IMR-90 (cell line): ENCODE data around the gene TPST1. TPM values are rescaled to one million over a fixed set of nuclear protein-coding genes. Genes with fewer than 3 reads are reported as not detected.
A peak's percentile ranks its signal among the peaks of the same experiment; 100 is the strongest.

Source experiments
- ATAC-seq: fragments of 200-7000 bp; cut with Tn5 transposase; 2 replicates; pipeline ENCODE4 v1.9.1; 2020; ENCODE audit warnings: low read depth, mild to moderate bottlenecking, moderate library complexity
- BruUV-seq: library from RNA; stranded (reverse); fragments of 400-500 nt; replicated peaks from 2 replicates; lab custom pipeline; 2021; lab: Mats Ljungman, UMichigan
- CTCF ChIA-PET: fragments of 300-600 bp; formaldehyde crosslinking; extraction: SDS; loops from one replicate; lab custom pipeline; 2021; ENCODE audit warnings: antibody characterized with exemption; lab: Yijun Ruan, JAX
- POLR2A ChIA-PET: fragments of 300-600 bp; sonication (Branson Sonifier 250); formaldehyde crosslinking; loops from one replicate; lab custom pipeline; 2022; ENCODE audit warnings: antibody characterized with exemption; ENCODE audit not compliant: unreplicated experiment; lab: Charles Lee
- DNase-seq: peaks from one replicate; pipeline ENCODE4 v3.0.0; 2013
- H2AFZ ChIP-seq: replicated peaks from 2 replicates; pipeline ENCODE3; 2013; ENCODE audit warnings: low read length, mild to moderate bottlenecking; ENCODE audit not compliant: poor library complexity
- H2AK5ac ChIP-seq: 2 replicates; pipeline ENCODE4 v1.6.1; 2013; ENCODE audit warnings: low read depth, low read length, inconsistent platforms
- H2AK9ac ChIP-seq: replicated peaks from 2 replicates; pipeline ENCODE3; 2013; ENCODE audit warnings: mild to moderate bottlenecking, low read depth, low read length, moderate library complexity; ENCODE audit not compliant: poor library complexity
- H2BK120ac ChIP-seq: 2 replicates; pipeline ENCODE4 v1.6.1; 2013; ENCODE audit warnings: low read depth, low read length, inconsistent platforms
- H2BK15ac ChIP-seq: 3 replicates; pipeline ENCODE4 v1.6.1; 2013; ENCODE audit warnings: low read depth, low read length, inconsistent platforms
- H2BK20ac ChIP-seq: 2 replicates; pipeline ENCODE4 v1.6.1; 2013; ENCODE audit warnings: low read depth, mild to moderate bottlenecking, inconsistent platforms, low read length, moderate library complexity
- H2BK5ac ChIP-seq: 2 replicates; pipeline ENCODE4 v1.6.1; 2013; ENCODE audit warnings: mild to moderate bottlenecking, low read depth, low read length, inconsistent platforms; ENCODE audit not compliant: poor library complexity, severe bottlenecking
- H3K14ac ChIP-seq: replicated peaks from 2 replicates; pipeline ENCODE4 v1.6.1; 2013; ENCODE audit warnings: low read depth, low read length, inconsistent platforms
- H3K18ac ChIP-seq: 2 replicates; pipeline ENCODE4 v1.6.1; 2013; ENCODE audit warnings: low read depth, low read length, control low read depth
- H3K23ac ChIP-seq: 2 replicates; pipeline ENCODE4 v1.6.1; 2013; ENCODE audit warnings: low read depth, low read length, inconsistent platforms
- H3K27ac ChIP-seq: 2 replicates; pipeline ENCODE4 v1.5.1; 2013; ENCODE audit warnings: mild to moderate bottlenecking, control low read depth, low read length; ENCODE audit not compliant: insufficient read depth
- H3K27me3 ChIP-seq: 2 replicates; pipeline ENCODE4 v1.6.1; 2013; ENCODE audit warnings: low read length; ENCODE audit not compliant: control insufficient read depth, insufficient read depth
- H3K36me3 ChIP-seq: 2 replicates; pipeline ENCODE4 v1.6.1; 2013; ENCODE audit warnings: low read length, mixed read lengths; ENCODE audit not compliant: control insufficient read depth, insufficient read depth
- H3K4ac ChIP-seq: 2 replicates; pipeline ENCODE4 v1.6.1; 2013; ENCODE audit warnings: low read depth, low read length, inconsistent platforms
- H3K4me1 ChIP-seq: 2 replicates; pipeline ENCODE4 v1.6.1; 2013; ENCODE audit warnings: low read length, mixed read lengths; ENCODE audit not compliant: control insufficient read depth, insufficient read depth
- H3K4me2 ChIP-seq: 2 replicates; pipeline ENCODE4 v1.6.1; 2013; ENCODE audit warnings: low read depth, mild to moderate bottlenecking, control low read depth, low read length, moderate library complexity
- H3K4me3 ChIP-seq: 2 replicates; pipeline ENCODE4 v1.5.1; 2013; ENCODE audit warnings: low read depth, mild to moderate bottlenecking, control low read depth, low read length, moderate library complexity; ENCODE audit not compliant: insufficient read depth
- H3K56ac ChIP-seq: 2 replicates; pipeline ENCODE4 v1.6.1; 2013; ENCODE audit warnings: low read length, inconsistent platforms; ENCODE audit not compliant: insufficient read depth; ENCODE audit errors: extremely low read depth
- H3K79me1 ChIP-seq, 2 experiments: 2 replicates each; pipeline ENCODE4 v1.6.1; 2013; ENCODE audit warnings: low read length in 2 of 2, inconsistent platforms in 1 of 2, low read depth in 1 of 2
- H3K9ac ChIP-seq: 2 replicates; pipeline ENCODE4 v1.6.1; 2013; ENCODE audit warnings: low read depth, low read length, control low read depth
- H3K9me1 ChIP-seq: 2 replicates; pipeline ENCODE4 v1.6.1; 2013; ENCODE audit warnings: low read length, inconsistent platforms; ENCODE audit not compliant: insufficient read depth
- H3K9me3 ChIP-seq: 2 replicates; pipeline ENCODE4 v1.6.1; 2013; ENCODE audit warnings: low read length; ENCODE audit not compliant: control insufficient read depth, insufficient read depth
- H4K20me1 ChIP-seq: 2 replicates; pipeline ENCODE4 v1.6.1; 2013; ENCODE audit warnings: low read length, inconsistent platforms; ENCODE audit not compliant: insufficient read depth
- H4K5ac ChIP-seq: 2 replicates; pipeline ENCODE4 v1.6.1; 2013; ENCODE audit warnings: mild to moderate bottlenecking, low read depth, low read length, control low read depth
- H4K8ac ChIP-seq, 2 experiments: 2 replicates each; pipeline ENCODE4 v1.6.1; 2013; ENCODE audit warnings: low read depth in 2 of 2, low read length in 2 of 2, control low read depth in 1 of 2, inconsistent platforms in 1 of 2
- H4K91ac ChIP-seq: 2 replicates; pipeline ENCODE4 v1.6.1; 2013; ENCODE audit warnings: low read depth, low read length, inconsistent platforms; ENCODE audit not compliant: insufficient read depth
- BHLHE40 ChIP-seq: fragments of 150-350 bp; IDR thresholded peaks from 2 replicates; pipeline ENCODE4 v1.6.1; 2016; ENCODE audit warnings: mild to moderate bottlenecking, low read depth, low read length
- CEBPB ChIP-seq: IDR thresholded peaks from 2 replicates; pipeline ENCODE4 v1.6.1; 2012; ENCODE audit warnings: low read depth, low read length, improper control_type of control experiment
- CHD1 ChIP-seq: IDR thresholded peaks from 2 replicates; pipeline ENCODE4 v1.6.1; 2012; ENCODE audit warnings: low read depth, low read length, improper control_type of control experiment
- ELK1 ChIP-seq: fragments of 150-350 bp; IDR thresholded peaks from 2 replicates; pipeline ENCODE4 v1.6.1; 2016; ENCODE audit warnings: low read depth, mild to moderate bottlenecking, low read length, moderate library complexity, borderline replicate concordance
- FOS ChIP-seq: fragments of 150-350 bp; IDR thresholded peaks from 2 replicates; pipeline ENCODE4 v1.6.1; 2016; ENCODE audit warnings: low read depth, low read length
- MAFK ChIP-seq: IDR thresholded peaks from 2 replicates; pipeline ENCODE4 v1.6.1; 2012; ENCODE audit warnings: low read depth, low read length, improper control_type of control experiment
- MAZ ChIP-seq: IDR thresholded peaks from 2 replicates; pipeline ENCODE4 v1.6.1; 2012; ENCODE audit warnings: low read depth, mild to moderate bottlenecking, low read length, improper control_type of control experiment, moderate library complexity, borderline replicate concordance
- MXI1 ChIP-seq: IDR thresholded peaks from 2 replicates; pipeline ENCODE4 v1.6.1; 2012; ENCODE audit warnings: low read depth, mild to moderate bottlenecking, low read length, moderate library complexity, borderline replicate concordance
- NFE2L2 ChIP-seq: fragments of 150-350 bp; IDR thresholded peaks from 2 replicates; pipeline ENCODE4 v1.6.1; 2016; ENCODE audit warnings: low read depth, mild to moderate bottlenecking, low read length
- POLR2A ChIP-seq: IDR thresholded peaks from 2 replicates; pipeline ENCODE4 v1.6.1; 2012; ENCODE audit warnings: mild to moderate bottlenecking, low read depth, low read length
- RAD21 ChIP-seq: IDR thresholded peaks from 2 replicates; pipeline ENCODE4 v1.6.1; 2012; ENCODE audit warnings: low read length, improper control_type of control experiment
- RCOR1 ChIP-seq: IDR thresholded peaks from 2 replicates; pipeline ENCODE4 v1.6.1; 2012; ENCODE audit warnings: mild to moderate bottlenecking, low read length, improper control_type of control experiment; ENCODE audit not compliant: insufficient replicate concordance
- RFX5 ChIP-seq: IDR thresholded peaks from 2 replicates; pipeline ENCODE4 v1.8.0; 2012; ENCODE audit warnings: low read depth, mild to moderate bottlenecking, low read length, moderate library complexity
- WGBS, 2 experiments: methylation state at CpG; one replicate each; pipeline versions ENCODE4 v1.1.5 to v1.1.7; 2013; ENCODE audit warnings: missing lambda C conversion rate in 2 of 2; ENCODE audit not compliant: insufficient read length in 1 of 2; ENCODE audit errors: extremely low coverage in 2 of 2; 5-methylcytosine and 5-hydroxymethylcytosine counted together
- dilution Hi-C: fragments of 300-500 bp; cut with HindIII; formaldehyde crosslinking; loops from one replicate; pipeline ENCODE4 v1.14.3; 2018; ENCODE audit warnings: low sequenced_read_pairs; ENCODE audit not compliant: unreplicated experiment
- in situ Hi-C: fragments of 300-500 bp; cut with MboI; formaldehyde crosslinking; loops from 3 replicates; pipeline ENCODE4 v1.14.3; 2019; ENCODE audit warnings: low sequenced_read_pairs, inconsistent platforms, mixed read lengths
- intact Hi-C: fragments of 100-400 bp; cut with micrococcal nuclease; formaldehyde crosslinking; loops from 2 replicates; pipeline ENCODE4 v1.10.0; 2022
- polyA plus RNA-seq, 3 experiments: library from polyadenylated mRNA; depleted of rRNA; stranded (reverse); fragments of >200 nt; gene quantifications; 2 replicates each; pipeline ENCODE4 v1.2.3, GENCODE V29; 2012; ENCODE audit warnings: low replicate concordance in 1 of 3
- total RNA-seq: library from RNA; depleted of rRNA; stranded (reverse); fragments of >200 nt; gene quantifications from 2 replicates; pipeline ENCODE4 v1.2.3, GENCODE V29; 2012

The TPST1 gene
- total and polyA plus RNA-seq, 2 of the 4 experiments (the other 2 are of a cell fraction) = 37.7 to 58.6 TPM

GRCh38 chr7:66167773-66168387 lies 37.3 kb upstream of the TPST1 start (continued):
- no peak for TF ChIP-seq BHLHE40

- BruUV-seq = no TSS peak
- in situ Hi-C loops = no loop called here
- ATAC-seq = no peak
Measured at GRCh38 chr7:66169616-66170015, 35.5 kb upstream of the TPST1 start.

More at GRCh38 chr7:66169616-66170015, 35.5 kb upstream of the TPST1 start:
- Histone ChIP-seq H3K9me1 (no peaks in the 10 kb centered on the region; the same call in 1 of the 2 replicates), H2AFZ (no peak overlapping the region), H4K8ac (no peak overlapping the region), H2BK120ac (peak overlapping the region; percentile 14; the same call in 1 of the 2 replicates), H3K23ac (no peak overlapping the region), H3K4me1 (peaks cover 10% of the 10 kb centered on the region), H3K36me3 (no peaks in the 10 kb centered on the region), H3K9me3 (peaks cover 2% of the 10 kb centered on the region; the same call in 1 of the 2 replicates), H2AK5ac (no peak overlapping the region), H2BK5ac (no peak overlapping the region), H3K9ac (no peak overlapping the region), H4K5ac (no peak overlapping the region), H3K79me1 (no peaks in the 10 kb centered on the region), H2AK9ac (no peak overlapping the region), H4K91ac (no peak overlapping the region; the same call in 1 of the 2 replicates), H3K4me3 (no peak overlapping the region), H3K56ac (no peak overlapping the region), H3K4ac (no peak overlapping the region), H3K14ac (no peak overlapping the region), H3K27me3 (no peaks in the 10 kb centered on the region), H2BK15ac (no peak overlapping the region), H4K20me1 (no peaks in the 10 kb centered on the region), H3K27ac (no peak overlapping the region), H2BK20ac (no peak overlapping the region), H3K4me2 (no peak overlapping the region), H3K18ac (no peak overlapping the region)
- CTCF ChIA-PET = no interaction called here
- POLR2A ChIA-PET = interaction anchor here (0.5 kb wide), 1 partner anchor 10 kb away, joined by 11 read pairs; no protein-coding TSS in a partner anchor
- TF ChIP-seq MXI1 (no peak), MAFK (no peak), ELK1 (no peak), NFE2L2 (no peak), CHD1 (no peak), FOS (no peak), RCOR1 (no peak), RFX5 (no peak), MAZ (no peak), POLR2A (no peak), RAD21 (no peak), BHLHE40 (no peak), CEBPB (no peak)
- intact Hi-C loops = no loop called here
- dilution Hi-C loops = no loop called here
- DNase-seq = no peak
- WGBS, 2 experiments = no CpG with 5 or more reads among the region's 2 CpGs
